HG02588 (cell line): ENCODE results near the gene POLR2I.
"Not testable (repeated sequence)": the region's sequence is repeated elsewhere in the genome, so short reads cannot be mapped to it uniquely, and the experiment has no call there.

Source experiments
- ATAC-seq: cut with Tn5 transposase; IDR thresholded peaks from one replicate; pipeline ENCODE4 v1.9.1; 2021; ENCODE audit warnings: mild to moderate bottlenecking, moderate library complexity; ENCODE audit not compliant: unreplicated experiment

POLR2I gene

DNA sequence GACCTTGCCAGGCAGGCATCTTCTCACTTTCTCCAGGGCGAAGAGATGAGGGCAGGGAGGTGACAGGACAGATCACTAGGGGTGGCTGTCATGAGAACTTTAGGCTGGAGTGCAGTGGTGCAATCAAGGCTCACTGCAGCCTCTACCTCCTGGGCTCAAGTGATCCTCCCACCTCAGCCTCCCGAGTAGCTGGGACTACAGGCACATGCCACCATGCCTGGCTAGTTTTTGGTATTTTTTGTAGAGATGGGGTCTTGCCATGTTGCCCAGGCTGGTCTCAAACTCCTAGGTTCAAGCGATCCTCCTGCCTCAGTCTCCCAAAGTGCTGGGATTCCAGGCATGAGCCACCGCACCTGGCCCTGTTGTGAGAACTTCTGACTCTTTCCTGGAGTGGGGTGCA is 20.2 kb upstream of the POLR2I start:
- ATAC-seq, result not testable (repeated sequence)

GRCh38 chr19:36131221-36131620 is 16.5 kb upstream of the POLR2I start:
- not testable (repeated sequence) for ATAC-seq

GRCh38 chr19:36128392-36128736 is 13.7 kb upstream of the POLR2I start:
- no peak for ATAC-seq

DNA sequence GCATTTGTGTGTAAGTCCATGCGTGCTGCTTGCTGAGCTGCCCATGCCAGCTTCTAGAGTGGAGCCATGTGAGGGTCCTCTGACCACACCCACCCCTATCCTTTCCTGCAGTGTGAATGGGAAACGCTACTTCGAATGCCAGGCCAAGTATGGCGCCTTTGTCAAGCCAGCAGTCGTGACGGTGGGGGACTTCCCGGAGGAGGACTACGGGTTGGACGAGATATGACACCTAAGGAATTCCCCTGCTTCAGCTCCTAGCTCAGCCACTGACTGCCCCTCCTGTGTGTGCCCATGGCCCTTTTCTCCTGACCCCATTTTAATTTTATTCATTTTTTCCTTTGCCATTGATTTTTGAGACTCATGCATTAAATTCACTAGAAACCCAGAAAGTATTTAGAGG is 10.9 kb upstream of the POLR2I start:
- no peak for ATAC-seq

DNA sequence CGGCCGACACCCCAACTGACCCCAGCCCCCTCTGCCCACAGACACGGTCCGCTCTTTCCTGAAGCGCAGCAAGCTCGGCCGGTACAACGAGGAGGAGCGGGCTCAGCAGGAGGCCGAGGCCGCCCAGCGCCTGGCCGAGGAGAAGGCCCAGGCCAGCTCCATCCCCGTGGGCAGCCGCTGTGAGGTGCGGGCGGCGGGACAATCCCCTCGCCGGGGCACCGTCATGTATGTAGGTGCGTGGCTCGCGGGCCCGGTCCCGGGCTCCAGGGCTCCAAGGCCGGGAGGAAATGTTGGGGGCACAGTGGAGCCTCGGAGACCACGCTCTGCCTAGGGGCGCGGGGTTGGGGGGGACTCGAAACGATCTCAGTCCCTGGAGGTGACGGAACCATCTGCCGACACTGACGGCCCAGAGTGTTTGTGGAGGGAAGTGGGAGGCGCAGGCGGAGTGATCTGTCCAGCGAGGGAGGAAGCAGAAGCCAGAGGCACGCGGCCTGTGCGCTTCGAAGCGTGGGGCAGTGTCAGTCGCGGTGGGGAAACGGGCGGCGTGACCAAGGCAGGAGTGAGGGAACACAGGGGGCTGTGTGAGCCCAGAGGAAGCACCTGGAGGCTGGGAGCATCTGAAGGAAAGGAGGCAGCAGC is 6.9 kb upstream of the POLR2I start:
- no peak for ATAC-seq

DNA sequence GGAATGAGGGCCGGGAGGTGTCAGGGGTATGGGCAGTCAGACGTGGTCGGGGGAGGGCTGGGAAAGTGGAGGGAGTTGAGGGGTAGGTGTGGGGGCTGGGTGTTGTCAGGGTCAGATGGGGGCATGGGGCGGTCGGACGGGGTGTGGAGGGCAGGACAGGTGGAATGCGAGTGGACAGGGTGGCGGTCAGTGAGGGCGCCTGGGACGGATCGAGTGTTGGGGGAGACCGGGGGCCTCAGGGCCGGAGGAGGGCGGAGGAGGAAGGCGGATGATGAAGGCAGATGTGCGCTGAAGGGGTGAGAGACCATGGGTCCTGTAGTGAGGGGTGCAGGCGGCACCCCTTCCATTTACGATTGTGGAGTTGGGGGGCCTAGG is 6.3 kb upstream of the POLR2I start:
- no peak for ATAC-seq

- no peak for ATAC-seq
Observed at GRCh38 chr19:36120092-36120983, 5.7 kb upstream of the POLR2I start.

DNA sequence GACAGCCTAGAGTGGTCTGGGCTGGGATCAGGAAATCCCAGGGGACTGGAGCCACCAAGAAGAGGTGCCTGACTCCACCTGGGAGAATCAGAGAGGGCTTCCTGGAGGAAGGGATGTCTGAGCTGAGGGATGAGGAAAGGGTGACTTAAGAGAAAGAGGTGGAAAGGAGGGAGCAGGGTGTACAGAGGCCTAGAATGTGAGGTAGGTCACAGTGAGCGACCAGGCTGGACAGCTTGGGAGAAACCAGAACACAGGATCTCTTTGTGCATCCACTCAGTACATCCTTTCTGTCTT is 1.6 kb upstream of the POLR2I start:
- no peak for ATAC-seq

DNA sequence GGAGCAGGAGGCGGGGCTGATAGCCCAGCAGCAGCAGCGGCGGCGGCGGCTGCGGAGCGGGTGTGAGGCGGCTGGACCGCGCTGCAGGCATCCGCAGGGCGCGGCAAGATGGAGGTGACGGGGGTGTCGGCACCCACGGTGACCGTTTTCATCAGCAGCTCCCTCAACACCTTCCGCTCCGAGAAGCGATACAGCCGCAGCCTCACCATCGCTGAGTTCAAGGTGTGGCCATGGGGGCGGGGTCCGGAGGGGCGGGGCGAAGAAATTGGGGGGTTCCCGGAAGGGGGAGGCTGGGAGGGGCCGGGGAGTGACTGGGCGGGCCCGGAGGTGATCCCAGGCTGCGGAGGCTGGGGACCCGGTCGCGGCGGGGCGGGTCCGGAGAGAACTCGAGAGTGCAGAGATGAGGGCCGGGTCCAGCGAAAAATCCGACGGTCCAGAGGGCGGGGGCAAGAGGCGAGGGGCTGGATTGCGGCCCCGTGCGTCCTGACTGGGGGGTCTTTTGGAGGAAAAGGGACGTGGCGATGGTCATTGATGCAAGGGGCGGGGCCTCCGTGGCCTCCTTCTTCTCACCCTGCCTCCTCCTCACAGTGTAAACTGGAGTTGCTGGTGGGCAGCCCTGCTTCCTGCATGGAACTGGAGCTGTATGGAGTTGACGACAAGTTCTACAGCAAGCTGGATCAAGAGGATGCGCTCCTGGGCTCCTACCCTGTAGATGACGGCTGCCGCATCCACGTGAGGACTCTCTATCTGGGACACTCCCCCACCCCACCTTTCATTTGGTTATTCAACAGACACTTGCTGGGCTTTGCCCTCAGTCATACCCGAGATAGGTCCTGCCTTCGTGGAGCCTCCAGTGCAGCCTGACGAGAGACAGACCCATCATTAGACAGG is 1.0 kb upstream of the POLR2I start, which contains the start of gene TBCB:
TSS of gene TBCB (plus strand) at position 16 of the 891 bp plus-strand sequence. CDS start at position 109, 93 bp downstream.
- peak; percentile 33 for ATAC-seq

DNA sequence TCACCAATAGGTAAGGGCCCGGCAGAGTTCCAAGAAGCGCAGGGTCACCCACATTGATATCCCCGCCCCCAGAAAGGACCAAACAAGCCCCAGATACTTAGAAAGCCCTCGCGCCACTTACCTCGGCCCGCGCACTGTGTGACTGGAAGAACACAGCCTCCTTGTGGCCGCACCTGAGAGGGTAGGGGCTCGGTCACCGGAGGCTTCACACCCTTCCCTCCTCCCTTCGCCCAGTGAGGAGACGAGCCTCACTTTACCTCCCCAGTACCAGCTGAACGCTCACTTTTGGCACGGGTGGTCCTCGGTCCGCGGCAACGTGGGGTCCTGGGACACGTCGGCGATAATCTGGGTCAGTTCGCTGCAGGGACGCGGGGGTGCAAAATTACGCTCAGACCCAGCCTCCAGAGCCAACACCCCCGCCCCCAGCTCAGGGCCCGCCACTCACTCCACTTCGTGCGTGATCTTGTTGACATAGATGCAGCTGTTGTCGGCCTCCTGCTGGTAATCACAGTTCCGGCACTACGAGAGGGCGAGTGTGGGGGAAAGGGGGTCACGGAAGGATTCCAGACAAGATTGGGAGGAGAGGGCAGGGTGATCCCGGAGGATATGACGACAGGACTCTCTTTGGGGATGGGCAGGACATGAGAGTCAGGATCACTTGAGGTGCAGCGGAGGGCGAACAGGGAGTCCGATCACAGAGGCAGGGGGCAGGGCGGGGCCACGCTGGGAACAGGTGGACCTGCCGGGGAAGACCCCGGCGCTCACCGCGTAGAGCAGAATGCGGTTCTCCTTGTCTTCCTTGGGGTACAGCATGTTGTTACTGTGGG is 568 bp downstream of the POLR2I start:
- ATAC-seq, result no peak

DNA sequence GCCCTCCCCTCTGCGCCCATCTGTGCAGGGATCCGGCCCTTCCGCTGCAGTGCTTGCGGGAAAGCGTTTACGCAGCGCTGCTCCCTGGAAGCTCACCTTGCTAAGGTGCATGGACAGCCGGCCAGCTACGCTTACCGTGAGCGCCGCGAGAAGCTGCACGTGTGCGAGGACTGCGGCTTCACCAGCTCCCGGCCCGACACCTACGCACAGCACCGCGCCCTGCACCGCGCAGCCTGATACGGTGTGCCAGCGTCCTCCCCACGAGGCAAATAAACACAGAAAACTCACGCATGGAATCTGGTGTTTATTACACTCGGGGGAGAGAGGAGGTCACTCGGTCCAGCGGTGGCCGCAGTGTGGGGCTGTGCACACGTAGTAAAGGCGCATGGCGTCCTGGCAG is 1.2 kb downstream of the POLR2I start:
- no peak for ATAC-seq

- no peak for ATAC-seq
Observed at GRCh38 chr19:36112678-36113077, 2.0 kb downstream of the POLR2I start.

GRCh38 chr19:36111200-36111539 is 3.5 kb downstream of the POLR2I start:
- ATAC-seq, result no peak

DNA sequence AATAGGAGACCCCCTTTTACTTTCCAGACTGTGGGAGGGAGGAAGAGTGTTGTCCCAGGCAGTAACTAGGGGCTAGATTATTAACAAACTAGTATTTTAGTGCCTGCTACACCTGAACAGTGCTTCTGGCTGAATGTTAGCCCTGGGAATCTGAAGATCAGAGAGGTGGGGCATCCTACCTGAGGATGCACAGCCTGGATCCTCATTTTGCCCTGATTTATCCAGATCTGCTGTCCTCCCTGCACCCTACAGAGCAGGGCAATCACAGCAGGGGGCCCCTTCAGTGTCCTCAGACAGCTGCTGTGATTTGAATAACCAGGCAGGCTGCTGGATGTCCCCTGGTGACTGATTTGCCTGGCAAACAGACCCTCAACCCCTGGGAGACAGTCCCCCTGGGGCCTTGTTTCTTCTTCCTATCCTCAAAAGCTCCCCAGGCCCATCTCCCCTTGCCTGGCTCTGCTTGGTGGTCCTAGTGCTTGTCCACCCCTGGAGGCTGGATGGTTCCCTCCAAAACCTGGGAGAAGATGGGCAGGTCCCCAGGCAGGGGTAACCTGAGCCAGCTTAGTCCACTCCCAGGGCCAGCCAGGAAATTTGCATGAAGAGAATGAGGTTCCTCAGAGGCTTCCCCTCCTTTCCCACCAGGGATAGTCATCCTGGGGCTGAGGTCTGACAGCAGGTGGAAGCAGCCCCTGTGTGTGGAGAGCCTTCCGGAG is 4.0 kb downstream of the POLR2I start, which contains the start of gene OVOL3:
TSS of gene OVOL3 (plus strand) at position 657 of the 713 bp plus-strand sequence. CDS start 60 bp downstream, outside the sequence.
- no peak for ATAC-seq

- no peak for ATAC-seq
Observed at GRCh38 chr19:36108684-36109083, 6.0 kb downstream of the POLR2I start.

DNA sequence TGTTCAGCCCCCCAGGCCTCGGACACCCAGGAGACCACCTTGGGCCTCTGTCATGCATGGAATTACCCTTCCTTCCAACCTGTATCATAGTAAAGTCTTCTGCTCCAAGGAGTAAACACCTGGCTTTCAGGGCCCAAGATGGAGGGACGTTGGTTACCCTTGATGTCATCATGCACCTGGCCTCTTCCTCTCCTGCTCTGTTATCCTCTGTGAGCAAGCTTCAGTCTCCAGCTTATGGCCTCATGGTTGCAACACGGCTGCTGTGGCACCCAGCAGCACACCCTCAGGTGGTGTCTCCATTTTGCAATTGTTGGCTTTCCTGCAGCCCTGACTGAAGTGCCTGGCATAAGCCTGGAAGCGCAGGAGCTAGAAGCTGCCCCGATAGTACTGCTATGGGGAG is 7.7 kb downstream of the POLR2I start:
- ATAC-seq, result no peak

GRCh38 chr19:36106441-36106840 is 8.2 kb downstream of the POLR2I start:
- no peak for ATAC-seq

DNA sequence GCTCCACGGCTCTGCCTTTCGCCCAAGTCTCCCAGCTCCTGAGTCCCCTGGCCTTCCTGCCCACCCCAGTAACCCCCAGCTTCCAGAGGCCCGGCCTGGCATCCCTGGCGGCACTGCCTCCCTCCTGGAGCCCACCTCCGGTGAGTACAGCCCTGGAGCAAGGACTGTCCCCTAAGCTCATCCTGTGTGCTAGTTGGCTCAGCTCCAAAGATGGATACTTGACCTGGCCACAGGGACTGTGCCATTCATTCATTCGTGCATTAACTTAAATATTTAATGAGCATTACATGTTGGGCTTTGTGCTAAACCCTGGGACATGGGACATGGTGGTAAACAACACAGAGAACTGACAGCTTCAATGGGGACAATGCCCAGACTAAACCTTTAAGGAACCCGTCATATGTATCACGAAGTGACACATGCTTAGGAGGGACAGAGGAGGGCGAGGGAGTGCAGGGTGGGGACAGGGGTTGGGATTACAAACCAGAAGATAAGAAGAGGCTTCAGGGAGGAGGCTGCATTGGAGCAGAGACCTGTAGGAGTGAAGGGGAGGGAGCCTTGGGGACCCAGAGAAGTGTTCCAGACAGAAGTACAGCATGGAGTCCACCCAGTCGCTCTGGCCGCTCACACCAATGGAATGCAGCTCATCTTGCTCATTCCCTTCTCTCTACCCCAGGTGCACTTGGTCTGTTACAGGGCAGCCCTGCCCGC is 10.7 kb downstream of the POLR2I start:
- ATAC-seq, result no peak

DNA sequence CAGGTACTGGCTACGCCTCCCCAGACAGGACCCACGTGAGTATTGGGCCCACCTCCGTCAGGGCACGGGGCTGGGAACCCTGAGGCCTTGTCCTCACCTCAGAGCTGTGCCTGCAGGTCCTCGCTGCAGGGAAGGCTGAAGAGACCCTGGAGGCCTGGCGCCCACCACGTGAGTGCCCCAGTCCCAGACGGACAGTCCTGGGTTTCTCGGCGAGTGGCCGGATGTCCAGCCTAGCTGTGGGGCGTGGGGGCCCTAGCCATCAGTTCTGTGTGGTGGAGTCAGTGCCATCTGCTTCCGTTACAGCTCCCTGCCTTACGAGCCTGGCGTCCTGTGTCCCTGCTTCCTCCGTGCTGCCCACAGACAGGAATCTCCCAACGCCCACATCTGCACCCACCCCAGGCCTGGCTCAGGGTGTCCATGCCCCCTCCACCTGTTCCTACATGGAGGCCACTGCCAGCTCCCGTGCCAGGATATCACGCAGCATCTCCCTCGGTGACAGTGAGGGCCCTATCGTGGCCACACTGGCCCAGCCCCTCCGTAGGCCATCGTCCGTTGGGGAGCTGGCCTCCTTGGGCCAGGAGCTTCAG is 11.5 kb downstream of the POLR2I start:
- ATAC-seq, result no peak
